ENCODE results near the gene GSTO1.

The GSTO1 gene

GRCh38 chr10:104307576-104308438 lies 53.1 kb downstream of the GSTO1 start:
- no peak for DNase-seq

GRCh38 chr10:104308439-104308903 lies 53.8 kb downstream of the GSTO1 start:
- no peak for DNase-seq

GRCh38 chr10:104309980-104310978 lies 55.6 kb downstream of the GSTO1 start:
- DNase-seq: no peak

DNA sequence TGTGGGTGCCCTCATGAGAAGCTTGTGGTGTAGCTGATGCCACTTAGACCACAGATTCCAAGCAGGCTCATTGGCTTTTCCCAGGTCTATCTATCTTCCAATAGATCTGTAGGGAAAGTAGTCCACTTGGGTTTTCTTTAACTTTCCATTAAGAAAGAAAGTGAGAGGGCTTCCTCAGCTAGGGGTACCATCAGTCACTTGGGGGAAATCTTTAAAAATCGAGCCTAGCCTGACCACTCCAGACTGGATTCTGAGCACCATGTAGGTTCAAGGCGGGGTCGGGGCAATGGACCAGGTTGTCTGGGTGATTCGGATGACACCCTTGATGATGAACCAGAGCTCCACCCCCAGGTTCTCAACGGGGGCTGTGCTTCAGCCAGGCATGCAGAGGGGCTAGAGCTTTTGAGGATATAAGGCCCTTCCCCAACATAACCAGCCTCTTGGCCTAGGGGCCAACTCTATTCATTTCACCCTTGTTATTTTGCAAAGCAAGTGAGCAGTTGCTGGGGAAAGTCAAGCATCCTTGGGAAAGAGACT lies 56.6 kb downstream of the GSTO1 start:
- DNase-seq: no peak

DNA sequence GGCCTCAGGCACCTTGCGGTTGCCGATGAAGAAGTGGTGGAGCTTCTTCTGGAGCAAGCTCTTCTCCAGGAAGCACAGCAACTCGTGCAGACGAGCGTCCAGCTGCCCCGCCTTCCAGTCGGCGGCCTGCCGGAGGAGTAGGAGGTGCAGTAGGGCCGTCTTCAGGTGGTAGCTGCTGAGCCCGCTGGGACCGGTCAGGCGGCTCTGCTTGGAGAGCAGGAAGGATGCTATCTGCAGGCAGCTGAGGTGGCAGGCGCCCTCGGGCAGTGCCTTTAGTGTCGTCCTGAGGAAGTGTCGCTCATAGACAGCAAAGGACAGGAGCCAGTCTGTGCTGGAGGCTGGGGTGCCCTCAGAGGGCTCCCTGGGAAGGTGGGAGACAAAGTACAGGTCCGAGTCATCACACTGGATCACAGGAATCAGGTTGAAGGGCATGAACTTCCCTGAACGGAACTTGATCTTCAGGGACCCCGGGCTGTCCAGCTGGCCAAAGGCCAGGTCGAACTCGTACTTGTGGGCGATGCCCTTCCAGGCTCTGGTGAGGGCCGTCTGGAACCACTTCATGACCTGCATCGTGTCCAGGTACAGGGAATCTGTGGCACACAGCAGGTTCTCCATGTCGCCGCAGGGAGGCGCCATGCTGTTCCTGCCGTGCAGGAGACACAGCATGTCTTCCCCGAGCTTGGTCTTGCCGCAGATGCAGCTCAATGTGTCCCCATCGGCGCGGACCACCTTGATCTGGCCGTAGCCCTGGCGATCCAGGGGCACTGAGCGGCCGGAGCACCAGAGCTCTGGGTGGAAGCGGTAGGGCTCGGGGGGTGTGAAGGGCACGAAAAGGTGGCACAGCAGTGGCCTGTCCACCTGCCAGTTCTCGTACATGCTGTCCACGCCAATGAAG lies 60.1 kb downstream of the GSTO1 start:
- no peak for DNase-seq

DNA sequence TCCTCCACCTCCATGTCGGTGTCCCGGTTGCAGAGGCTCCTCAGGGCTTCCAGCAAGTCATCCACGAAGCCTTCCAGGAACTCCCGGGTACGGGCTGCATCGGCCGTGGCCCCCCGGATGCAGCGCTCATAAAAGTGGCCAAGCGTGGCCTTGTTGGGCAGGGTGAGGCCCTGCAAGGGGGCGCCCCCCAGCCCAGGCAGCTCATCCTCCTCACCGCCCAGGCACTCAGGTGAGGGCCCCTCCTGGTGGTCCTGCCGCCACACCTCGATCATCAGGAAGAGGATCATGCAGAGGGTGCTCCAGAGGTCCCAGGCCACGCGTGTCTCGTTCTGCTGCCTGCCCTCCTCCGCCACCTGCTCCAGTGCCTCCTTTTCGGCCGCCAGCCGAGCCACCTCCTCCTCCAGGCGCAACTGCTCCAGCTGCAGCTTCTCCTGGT lies 60.8 kb downstream of the GSTO1 start:
- DNase-seq: no peak

DNA sequence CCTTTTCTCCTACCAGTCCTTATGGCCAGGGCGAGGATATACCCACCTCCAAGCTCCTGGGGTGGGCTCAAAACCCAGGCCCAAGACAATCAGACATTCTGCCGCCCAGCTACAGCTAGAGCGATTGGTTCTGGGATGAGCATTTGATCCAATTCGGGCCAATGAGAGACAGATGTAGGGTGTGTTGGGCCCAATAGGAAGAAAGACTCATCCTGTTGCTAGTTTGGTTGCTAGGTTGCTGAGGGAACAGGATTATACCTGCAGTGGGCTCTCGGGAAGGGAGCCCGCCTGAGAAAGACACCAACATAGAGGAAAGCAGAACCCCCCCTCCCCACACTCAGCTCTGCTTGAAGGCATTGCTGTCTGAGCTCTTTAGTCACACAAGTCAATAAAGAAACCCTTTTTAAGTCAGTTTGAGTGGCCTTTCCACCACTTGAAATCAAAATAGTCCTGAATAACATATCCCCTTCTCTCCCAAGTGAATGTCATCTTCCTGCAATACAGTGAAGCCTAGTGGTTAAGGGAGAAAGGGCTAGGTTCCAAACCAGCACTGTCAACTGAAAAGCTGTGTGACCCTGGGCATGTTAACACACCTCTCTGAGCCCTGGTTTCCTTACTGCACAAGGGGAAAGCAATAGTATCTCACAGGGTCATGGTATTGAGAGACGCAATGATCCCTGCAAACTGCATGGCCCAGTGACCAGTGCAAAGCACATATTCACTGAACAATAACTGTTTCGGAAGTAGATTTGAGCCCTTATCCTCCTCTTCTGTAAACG lies 61.8 kb downstream of the GSTO1 start:
- DNase-seq: no peak
